B cell (primary cell): ENCODE results near the gene IKBKE. TPM values are rescaled to one million over a fixed set of nuclear protein-coding genes. Genes with fewer than 3 reads are reported as not detected.

Experiments
- ATAC-seq: fragments of 200-7000 bp; cut with Tn5 transposase; one replicate; pipeline ENCODE4 v1.10.0; 2021; ENCODE audit warnings: low read depth, mild to moderate bottlenecking, moderate number of reproducible peaks, moderate library complexity
- CTCF ChIA-PET: fragments of 350-600 bp; sonication (Branson Sonifier 250); formaldehyde crosslinking; loops from one replicate; lab custom pipeline; 2021; ENCODE audit warnings: antibody characterized with exemption, inconsistent platforms; lab: Charles Lee
- POLR2A ChIA-PET: fragments of 350-600 bp; sonication (Branson Sonifier 250); formaldehyde crosslinking; loops from one replicate; lab custom pipeline; 2021; ENCODE audit warnings: antibody characterized with exemption; lab: Charles Lee
- DNase-seq: peaks from one replicate; pipeline ENCODE4 v3.0.0; 2013
- H2AFZ ChIP-seq: 2 replicates; pipeline ENCODE4 v1.6.1; 2012; ENCODE audit warnings: mild to moderate bottlenecking, low read depth, low read length; ENCODE audit not compliant: insufficient read depth, poor library complexity, severe bottlenecking
- H3K27ac ChIP-seq, 2 donors: 1 replicate in 1 of 2; 2 replicates in 1 of 2; pipeline ENCODE4 v1.5.1; 2012 to 2013; ENCODE audit warnings: low read length in 2 of 2, mild to moderate bottlenecking in 2 of 2, moderate library complexity in 1 of 2
- H3K27me3 ChIP-seq, 4 experiments: fragments of 200-600 bp in 1 of 4; sonication (generic) in 1 of 4; replicated peaks in 1 of 4; 1 replicate in 2 of 4; 2 replicates in 2 of 4; pipeline versions ENCODE4 v1.6.1 to v1.7.0; 2013 to 2016; ENCODE audit warnings: low read length in 3 of 4, mild to moderate bottlenecking in 2 of 4, mixed read lengths in 1 of 4, moderate library complexity in 1 of 4; ENCODE audit not compliant: insufficient read depth in 4 of 4, control insufficient read depth in 3 of 4; ENCODE audit errors: control extremely low read depth in 1 of 4
- H3K36me3 ChIP-seq, 2 experiments: replicated peaks in 1 of 2; 1 replicate in 1 of 2; 2 replicates in 1 of 2; pipeline versions ENCODE4 v1.6.1 to v1.7.1; 2013; ENCODE audit warnings: low read length in 1 of 2; ENCODE audit not compliant: insufficient read depth in 2 of 2, control insufficient read depth in 1 of 2; ENCODE audit errors: control extremely low read depth in 1 of 2, extremely low read depth in 1 of 2
- H3K4me1 ChIP-seq, 2 donors: fragments of 200-600 bp in 1 of 2; sonication (generic) in 1 of 2; 1 replicate in 1 of 2; 2 replicates in 1 of 2; pipeline versions ENCODE4 v1.5.1 to v1.6.1; 2013 to 2017; ENCODE audit warnings: low read length in 2 of 2; ENCODE audit not compliant: control insufficient read depth in 2 of 2, insufficient read depth in 2 of 2
- H3K4me2 ChIP-seq: replicated peaks from 2 replicates; pipeline ENCODE3; 2012; ENCODE audit warnings: mild to moderate bottlenecking, low read depth, low read length; ENCODE audit not compliant: poor library complexity, severe bottlenecking
- H3K4me3 ChIP-seq, 5 experiments: fragments of 200-600 bp in 1 of 5; sonication (generic) in 1 of 5; 1 replicate in 3 of 5; 2 replicates in 2 of 5; pipeline versions ENCODE4 v1.5.1 to v1.7.0; 2011 to 2016; ENCODE audit warnings: low read length in 4 of 5, mild to moderate bottlenecking in 4 of 5, low read depth in 2 of 5, control low read depth in 1 of 5, moderate library complexity in 1 of 5; ENCODE audit not compliant: insufficient read depth in 1 of 5; ENCODE audit errors: control extremely low read depth in 1 of 5, extremely low read depth in 1 of 5
- H3K79me2 ChIP-seq: fragments of 200-600 bp; sonication (generic); one replicate; pipeline ENCODE4 v1.6.0; 2016; ENCODE audit warnings: low read length; ENCODE audit not compliant: control insufficient read depth, insufficient read depth
- H3K9ac ChIP-seq: fragments of 200-600 bp; sonication (generic); 2 replicates; pipeline ENCODE4 v1.6.1; 2017; ENCODE audit warnings: mild to moderate bottlenecking, low read length, moderate library complexity
- H3K9me3 ChIP-seq, 3 donors: one replicate each; pipeline versions ENCODE4 v1.6.1 to v1.7.1; 2013; ENCODE audit warnings: low read length in 2 of 3; ENCODE audit not compliant: control insufficient read depth in 2 of 3, insufficient read depth in 1 of 3; ENCODE audit errors: control extremely low read depth in 1 of 3
- H4K20me1 ChIP-seq: 2 replicates; pipeline ENCODE4 v1.6.0; 2012; ENCODE audit warnings: mild to moderate bottlenecking, low read length; ENCODE audit not compliant: insufficient read depth, control insufficient read depth, poor library complexity, severe bottlenecking
- H3K27ac Mint-ChIP-seq: one replicate; pipeline ENCODE4 v1.8.0; 2021; ENCODE audit warnings: mixed read lengths
- H3K27me3 Mint-ChIP-seq: one replicate; pipeline ENCODE4 v1.8.0; 2021; ENCODE audit warnings: mixed read lengths
- H3K4me1 Mint-ChIP-seq: one replicate; pipeline ENCODE4 v1.8.0; 2021; ENCODE audit warnings: mixed read lengths
- H3K4me3 Mint-ChIP-seq: one replicate; pipeline ENCODE4 v1.8.0; 2021; ENCODE audit warnings: mixed read lengths
- H3K9me3 Mint-ChIP-seq: one replicate; pipeline ENCODE4 v1.8.0; 2022; ENCODE audit warnings: mixed read lengths; ENCODE audit not compliant: insufficient read depth
- EZH2 ChIP-seq: IDR thresholded peaks from 2 replicates; pipeline ENCODE4 v1.6.1; 2012; ENCODE audit warnings: borderline replicate concordance, low read depth, mild to moderate bottlenecking, moderate library complexity, low read length; ENCODE audit not compliant: insufficient read depth, poor library complexity, severe bottlenecking
- WGBS: methylation state at CpG from one replicate; pipeline ENCODE4 v1.1.5; 2013; ENCODE audit warnings: missing lambda C conversion rate; ENCODE audit not compliant: insufficient coverage; 5-methylcytosine and 5-hydroxymethylcytosine counted together
- intact Hi-C: fragments of 100-400 bp; cut with micrococcal nuclease; formaldehyde crosslinking; loops from one replicate; pipeline ENCODE4 v1.10.0; 2022
- polyA plus RNA-seq: library from polyadenylated mRNA; depleted of rRNA; stranded (reverse); fragments of >200 nt; gene quantifications from 2 replicates; pipeline ENCODE4 v1.2.3, GENCODE V29; 2012
- total RNA-seq, 2 donors: library from RNA; stranded (reverse); fragments of 120-200 nt in 1 of 2; gene quantifications; 1 replicate in 1 of 2; 2 replicates in 1 of 2; pipeline versions ENCODE4 v1.2.3 to v1.2.4, GENCODE V29; 2013 to 2022
- TF ChIP-seq, protein P1 (sequence below): fragments of 200-600 bp; IDR thresholded peaks from one replicate; pipeline ENCODE4 v1.8.0; 2022; ENCODE audit warnings: antibody characterized with exemption, mild to moderate bottlenecking

IKBKE gene
- total and polyA plus RNA-seq, 2 donors (not counting 1 experiment from before 2014, with no cell fraction given), result 40.8 to 55.4 TPM

- ATAC-seq (no peak), DNase-seq (no peak)
- no peaks in the 10 kb centered on the region for H4K20me1 ChIP-seq
- H3K4me1 ChIP-seq, result no peaks in the 10 kb centered on the region
- 92% methylated on average over 4 of the region's 4 CpGs for WGBS
- no peaks in the 10 kb centered on the region for H3K9me3 Mint-ChIP-seq
- no peaks in the 10 kb centered on the region for H3K27me3 ChIP-seq
- H3K4me1 Mint-ChIP-seq, result no peaks in the 10 kb centered on the region
- H3K4me3 ChIP-seq, result no peak overlapping the region
- H3K36me3 ChIP-seq, result peaks cover 0 to 72% of the 10 kb centered on the region in 2 experiments
- ChIA-PET POLR2A (no interaction called here), CTCF (no interaction called here)
- no peak overlapping the region for H3K4me3 Mint-ChIP-seq
- TF ChIP-seq EZH2, result no peak
- TF ChIP-seq, protein P1, sequence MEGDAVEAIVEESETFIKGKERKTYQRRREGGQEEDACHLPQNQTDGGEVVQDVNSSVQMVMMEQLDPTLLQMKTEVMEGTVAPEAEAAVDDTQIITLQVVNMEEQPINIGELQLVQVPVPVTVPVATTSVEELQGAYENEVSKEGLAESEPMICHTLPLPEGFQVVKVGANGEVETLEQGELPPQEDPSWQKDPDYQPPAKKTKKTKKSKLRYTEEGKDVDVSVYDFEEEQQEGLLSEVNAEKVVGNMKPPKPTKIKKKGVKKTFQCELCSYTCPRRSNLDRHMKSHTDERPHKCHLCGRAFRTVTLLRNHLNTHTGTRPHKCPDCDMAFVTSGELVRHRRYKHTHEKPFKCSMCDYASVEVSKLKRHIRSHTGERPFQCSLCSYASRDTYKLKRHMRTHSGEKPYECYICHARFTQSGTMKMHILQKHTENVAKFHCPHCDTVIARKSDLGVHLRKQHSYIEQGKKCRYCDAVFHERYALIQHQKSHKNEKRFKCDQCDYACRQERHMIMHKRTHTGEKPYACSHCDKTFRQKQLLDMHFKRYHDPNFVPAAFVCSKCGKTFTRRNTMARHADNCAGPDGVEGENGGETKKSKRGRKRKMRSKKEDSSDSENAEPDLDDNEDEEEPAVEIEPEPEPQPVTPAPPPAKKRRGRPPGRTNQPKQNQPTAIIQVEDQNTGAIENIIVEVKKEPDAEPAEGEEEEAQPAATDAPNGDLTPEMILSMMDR, result no peak
- no peak overlapping the region for H3K27ac ChIP-seq
- no peak overlapping the region for H3K9ac ChIP-seq
- H3K27ac Mint-ChIP-seq, result no peak overlapping the region
- no peak overlapping the region for H2AFZ ChIP-seq
- no peaks in the 10 kb centered on the region for H3K79me2 ChIP-seq
- H3K4me2 ChIP-seq, result no peak overlapping the region
- H3K27me3 Mint-ChIP-seq, result no peaks in the 10 kb centered on the region
- no peaks in the 10 kb centered on the region for H3K9me3 ChIP-seq
- intact Hi-C loops, result no loop called here
Measured at GRCh38 chr1:206445116-206445515, 25.2 kb upstream of the IKBKE start.

DNA sequence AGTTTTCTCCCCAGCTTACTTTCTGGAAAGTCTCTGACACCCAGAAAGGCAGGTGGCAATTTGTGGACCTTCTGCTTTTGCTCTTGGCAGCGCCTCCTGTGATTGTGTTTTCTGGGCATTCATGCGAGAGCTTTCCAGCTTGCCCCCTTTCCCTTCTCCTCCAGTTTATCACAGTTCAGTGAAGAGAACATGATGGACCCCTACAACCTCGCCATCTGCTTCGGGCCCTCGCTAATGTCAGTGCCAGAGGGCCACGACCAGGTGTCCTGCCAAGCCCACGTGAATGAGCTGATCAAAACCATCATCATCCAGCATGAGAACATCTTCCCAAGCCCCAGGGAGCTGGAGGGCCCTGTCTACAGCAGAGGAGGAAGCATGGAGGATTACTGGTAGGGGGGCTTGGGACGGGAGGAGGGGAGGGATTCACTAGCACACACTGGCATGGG is 24.3 kb upstream of the IKBKE start:
- no peak overlapping the region for H3K4me2 ChIP-seq
- no peaks in the 10 kb centered on the region for H4K20me1 ChIP-seq
- H3K4me1 ChIP-seq, result no peaks in the 10 kb centered on the region
- Mint-ChIP-seq H3K9me3 (no peaks in the 10 kb centered on the region), H3K4me1 (no peaks in the 10 kb centered on the region), H3K27me3 (no peaks in the 10 kb centered on the region), H3K4me3 (no peak overlapping the region), H3K27ac (no peak overlapping the region)
- 100% methylated on average over 6 of the region's 8 CpGs for WGBS
- H3K27me3 ChIP-seq, result no peaks in the 10 kb centered on the region
- H3K9me3 ChIP-seq, result no peaks in the 10 kb centered on the region
- H3K36me3 ChIP-seq, result peaks cover 0 to 72% of the 10 kb centered on the region in 2 experiments
- no peak overlapping the region for H3K4me3 ChIP-seq
- DNase-seq (no peak), ATAC-seq (no peak)
- POLR2A ChIA-PET, result no interaction called here
- no peaks in the 10 kb centered on the region for H3K79me2 ChIP-seq
- intact Hi-C loops, result no loop called here
- no peak overlapping the region for H3K27ac ChIP-seq
- CTCF ChIA-PET, result no interaction called here
- no peak overlapping the region for H3K9ac ChIP-seq
- TF ChIP-seq, protein P1, result no peak
- no peak for TF ChIP-seq EZH2
- no peak overlapping the region for H2AFZ ChIP-seq
